Inflammatory macrophage treated with lipopolysaccharide for 4 hours (primary cell): ENCODE data around the gene TFDP1.

ENCODE experiments used
- DNase-seq: peaks from one replicate; pipeline ENCODE4 v3.0.0-alpha.2; 2020

TFDP1 gene

GRCh38 chr13:113635048-113635420 is 50.5 kb downstream of the TFDP1 start:
- DNase-seq: no peak

- no peak for DNase-seq
Observed at GRCh38 chr13:113635709-113636108, 51.2 kb downstream of the TFDP1 start.

GRCh38 chr13:113636266-113636963 is 51.9 kb downstream of the TFDP1 start:
- DNase-seq: no peak

- DNase-seq: no peak
Observed at GRCh38 chr13:113637262-113638160, 53.0 kb downstream of the TFDP1 start.

- DNase-seq: no peak
Observed at GRCh38 chr13:113638173-113638746, 53.7 kb downstream of the TFDP1 start.

- DNase-seq: no peak
Observed at GRCh38 chr13:113638806-113639205, 54.3 kb downstream of the TFDP1 start.

- no peak for DNase-seq
Observed at GRCh38 chr13:113639616-113640262, 55.2 kb downstream of the TFDP1 start.

- no peak for DNase-seq
Observed at GRCh38 chr13:113641426-113641825, 56.9 kb downstream of the TFDP1 start.

- DNase-seq: no peak
Observed at GRCh38 chr13:113642563-113642962, 58.0 kb downstream of the TFDP1 start.

GRCh38 chr13:113643593-113643992 is 59.0 kb downstream of the TFDP1 start:
- DNase-seq: no peak

GRCh38 chr13:113644800-113645199 is 60.2 kb downstream of the TFDP1 start:
- DNase-seq: no peak

GRCh38 chr13:113645329-113645728 is 60.8 kb downstream of the TFDP1 start:
- no peak for DNase-seq

GRCh38 chr13:113646376-113646775 is 61.8 kb downstream of the TFDP1 start:
- no peak for DNase-seq

- DNase-seq: no peak
Observed at GRCh38 chr13:113646921-113647340, 62.4 kb downstream of the TFDP1 start.

GRCh38 chr13:113647351-113648215 is 63.0 kb downstream of the TFDP1 start:
- no peak for DNase-seq

GRCh38 chr13:113648216-113648610 is 63.7 kb downstream of the TFDP1 start:
- no peak for DNase-seq

- DNase-seq: no peak
Observed at GRCh38 chr13:113649212-113649611, 64.7 kb downstream of the TFDP1 start.

GRCh38 chr13:113650275-113650674 is 65.7 kb downstream of the TFDP1 start:
- DNase-seq: no peak

- DNase-seq: no peak
Observed at GRCh38 chr13:113650731-113651148, 66.2 kb downstream of the TFDP1 start.

- no peak for DNase-seq
Observed at GRCh38 chr13:113651511-113652403, 67.2 kb downstream of the TFDP1 start.
